Activated naive CD8-positive, alpha-beta T cell treated with anti-CD3 and anti-CD28 coated beads for 36 hours (primary cell): ENCODE results near the gene MOSMO. TPM values are rescaled to one million over a fixed set of nuclear protein-coding genes. Genes with fewer than 3 reads are reported as not detected.

ENCODE experiments used
- DNase-seq: peaks from one replicate; pipeline ENCODE4 v3.0.0; 2021
- H3K27ac Mint-ChIP-seq: one replicate; pipeline ENCODE4 v1.8.0; 2022; ENCODE audit warnings: mild to moderate bottlenecking, moderate library complexity, mixed read lengths
- H3K27me3 Mint-ChIP-seq: one replicate; pipeline ENCODE4 v1.8.0; 2022; ENCODE audit warnings: mild to moderate bottlenecking, mixed read lengths
- H3K36me3 Mint-ChIP-seq: one replicate; pipeline ENCODE4 v1.8.0; 2021; ENCODE audit warnings: mild to moderate bottlenecking, mixed read lengths
- H3K4me1 Mint-ChIP-seq: one replicate; pipeline ENCODE4 v1.8.0; 2021; ENCODE audit warnings: mixed read lengths
- H3K4me3 Mint-ChIP-seq: one replicate; pipeline ENCODE4 v1.8.0; 2022; ENCODE audit warnings: mild to moderate bottlenecking, moderate library complexity, mixed read lengths
- H3K9me3 Mint-ChIP-seq: one replicate; pipeline ENCODE4 v1.8.0; 2022; ENCODE audit warnings: mixed read lengths
- total RNA-seq, 2 experiments: library from RNA; stranded (reverse); gene quantifications; one replicate each; pipeline ENCODE4 v1.2.3, GENCODE V29; 2021

Gene MOSMO
- 1 to 10 TPM; 5.6 TPM for total RNA-seq

DNA sequence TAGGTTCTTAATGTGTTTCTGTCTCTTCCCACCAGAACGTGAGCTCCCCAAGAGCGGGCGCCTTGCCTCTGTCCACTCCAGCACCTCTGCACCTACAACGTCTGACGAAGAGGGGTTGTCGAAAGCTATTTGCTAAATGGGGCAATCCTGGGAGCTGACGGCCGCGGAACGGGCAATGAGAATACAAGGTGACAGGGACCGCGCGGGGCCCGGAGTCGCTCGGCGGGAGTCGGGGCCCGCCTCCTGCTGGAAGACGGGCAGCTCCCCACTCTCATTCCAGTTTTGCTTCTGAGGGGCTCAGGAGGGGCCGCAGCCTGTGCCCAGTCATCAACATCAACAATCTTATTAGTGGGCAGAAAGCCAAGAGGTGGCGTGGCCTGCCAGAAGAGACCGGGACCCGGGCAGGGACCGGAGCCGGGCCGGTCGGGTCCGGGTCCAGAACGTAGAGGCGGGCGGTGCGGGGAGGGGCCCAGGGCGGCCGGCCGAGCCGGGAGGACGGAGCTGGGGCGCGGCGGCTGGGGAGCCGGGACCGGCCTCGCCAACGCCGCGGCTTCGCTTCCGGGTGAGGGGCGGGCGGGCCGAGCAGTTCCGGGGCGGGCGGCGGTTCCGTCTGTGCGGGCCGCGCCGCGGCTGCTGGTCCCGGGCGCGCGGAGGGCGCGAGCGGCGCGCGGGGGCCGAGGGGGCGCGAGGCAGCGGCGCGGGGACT, at the start of gene MOSMO:
TSS of gene MOSMO (plus strand) at position 603 of the 706 bp plus-strand sequence. CDS start 191 bp downstream, outside the sequence.
- Mint-ChIP-seq H3K4me3 (peak within 1 kb of the TSS; percentile 92), H3K36me3 (peaks cover 7% of the 10 kb centered on the region), H3K27me3 (no peaks in the 10 kb centered on the region), H3K9me3 (no peaks in the 10 kb centered on the region), H3K4me1 (peaks cover 39% of the 10 kb centered on the region), H3K27ac (peak within 1 kb of the TSS; percentile 72)
- peak; percentile 77 for DNase-seq

DNA sequence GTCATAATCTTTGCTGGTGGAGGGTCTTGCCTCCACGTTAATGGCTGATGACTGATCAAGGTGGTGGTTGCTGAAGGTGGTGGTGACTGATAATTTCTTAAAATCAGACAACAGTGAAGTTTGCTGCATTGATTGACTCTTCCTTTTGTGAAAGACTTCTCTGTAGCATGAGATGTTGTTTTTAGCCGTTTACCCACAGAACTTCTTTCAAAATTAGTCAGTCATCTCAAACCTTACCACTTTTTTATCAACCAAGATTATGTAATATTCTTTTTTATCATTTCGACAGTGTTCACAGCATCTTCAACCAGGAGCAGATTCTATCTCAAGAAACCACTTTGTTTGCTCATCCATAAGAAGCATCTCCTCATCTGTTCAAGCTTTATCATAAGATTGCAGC, 48.9 kb upstream of the MOSMO start:
- no peaks in the 10 kb centered on the region for H3K27me3 Mint-ChIP-seq
- no peak overlapping the region for H3K4me3 Mint-ChIP-seq
- H3K9me3 Mint-ChIP-seq = no peaks in the 10 kb centered on the region
- DNase-seq = no peak
- peaks cover 35% of the 10 kb centered on the region for H3K36me3 Mint-ChIP-seq
- peaks cover 37% of the 10 kb centered on the region for H3K4me1 Mint-ChIP-seq
- H3K27ac Mint-ChIP-seq = peak overlapping the region; percentile 25

- Mint-ChIP-seq H3K9me3 (no peaks in the 10 kb centered on the region), H3K4me3 (no peak overlapping the region), H3K4me1 (peaks cover 14% of the 10 kb centered on the region), H3K36me3 (peaks cover 46% of the 10 kb centered on the region), H3K27me3 (no peaks in the 10 kb centered on the region), H3K27ac (no peak overlapping the region)
- DNase-seq = no peak
Observed at GRCh38 chr16:21962475-21962874, 45.4 kb upstream of the MOSMO start.

GRCh38 chr16:21963887-21964286, 44.0 kb upstream of the MOSMO start:
- H3K27ac Mint-ChIP-seq = no peak overlapping the region
- H3K9me3 Mint-ChIP-seq = no peaks in the 10 kb centered on the region
- H3K36me3 Mint-ChIP-seq = peaks cover 41% of the 10 kb centered on the region
- H3K4me3 Mint-ChIP-seq = no peak overlapping the region
- no peak for DNase-seq
- no peaks in the 10 kb centered on the region for H3K27me3 Mint-ChIP-seq
- peaks cover 7% of the 10 kb centered on the region for H3K4me1 Mint-ChIP-seq

DNA sequence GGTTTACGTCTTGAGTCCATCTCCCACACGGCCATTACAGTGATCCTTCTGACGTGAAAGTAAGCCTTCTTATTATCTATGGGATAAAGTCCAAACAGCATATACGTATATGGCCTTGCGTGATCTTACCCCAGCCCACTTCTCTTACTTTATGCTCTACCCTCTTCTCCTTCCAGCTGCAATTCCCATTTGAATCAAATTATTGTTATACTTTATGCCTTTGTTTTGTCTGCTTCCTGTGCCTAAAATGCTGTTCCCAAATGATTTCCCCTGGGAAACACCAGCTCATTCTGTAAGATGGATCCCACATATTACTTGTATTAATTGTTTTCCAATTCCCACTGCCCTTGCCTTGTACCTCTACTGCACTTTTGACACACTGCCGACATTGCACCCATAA, 43.6 kb upstream of the MOSMO start:
- DNase-seq = no peak
- peaks cover 37% of the 10 kb centered on the region for H3K36me3 Mint-ChIP-seq
- peaks cover 3% of the 10 kb centered on the region for H3K4me1 Mint-ChIP-seq
- no peaks in the 10 kb centered on the region for H3K27me3 Mint-ChIP-seq
- no peaks in the 10 kb centered on the region for H3K9me3 Mint-ChIP-seq
- H3K4me3 Mint-ChIP-seq = no peak overlapping the region
- H3K27ac Mint-ChIP-seq = no peak overlapping the region

DNA sequence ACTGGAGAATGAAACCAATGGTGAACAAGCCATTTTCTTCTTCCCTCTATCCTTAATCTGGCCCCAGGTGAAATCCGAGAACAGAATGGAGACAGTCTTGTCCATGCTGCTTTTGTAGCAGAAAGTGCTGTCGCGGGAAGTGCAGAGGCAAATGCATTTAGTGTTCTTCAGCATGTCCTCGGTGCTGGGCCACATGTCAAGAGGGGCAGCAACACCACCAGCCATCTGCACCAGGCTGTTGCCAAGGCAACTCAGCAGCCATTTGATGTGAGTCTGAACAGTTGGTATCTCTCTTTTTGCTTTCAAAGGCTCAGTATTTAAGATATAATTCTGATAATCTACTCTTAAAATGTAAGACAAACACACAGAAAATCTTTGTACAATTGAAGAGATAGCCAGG, 36.1 kb upstream of the MOSMO start:
- DNase-seq = no peak
- H3K4me1 Mint-ChIP-seq = no peaks in the 10 kb centered on the region
- H3K9me3 Mint-ChIP-seq = no peaks in the 10 kb centered on the region
- no peak overlapping the region for H3K4me3 Mint-ChIP-seq
- H3K27ac Mint-ChIP-seq = peak overlapping the region; percentile 3
- peaks cover 11% of the 10 kb centered on the region for H3K36me3 Mint-ChIP-seq
- H3K27me3 Mint-ChIP-seq = no peaks in the 10 kb centered on the region

- H3K9me3 Mint-ChIP-seq = no peaks in the 10 kb centered on the region
- H3K4me1 Mint-ChIP-seq = no peaks in the 10 kb centered on the region
- H3K4me3 Mint-ChIP-seq = no peak overlapping the region
- peaks cover 16% of the 10 kb centered on the region for H3K36me3 Mint-ChIP-seq
- DNase-seq = no peak
- H3K27ac Mint-ChIP-seq = no peak overlapping the region
- H3K27me3 Mint-ChIP-seq = no peaks in the 10 kb centered on the region
Observed at GRCh38 chr16:21973945-21974344, 34.0 kb upstream of the MOSMO start.

- H3K27me3 Mint-ChIP-seq = no peaks in the 10 kb centered on the region
- H3K9me3 Mint-ChIP-seq = no peaks in the 10 kb centered on the region
- no peak overlapping the region for H3K27ac Mint-ChIP-seq
- no peak for DNase-seq
- peaks cover 10% of the 10 kb centered on the region for H3K36me3 Mint-ChIP-seq
- no peaks in the 10 kb centered on the region for H3K4me1 Mint-ChIP-seq
- no peak overlapping the region for H3K4me3 Mint-ChIP-seq
Observed at GRCh38 chr16:21980032-21980431, 27.9 kb upstream of the MOSMO start.

GRCh38 chr16:21982108-21982507, 25.8 kb upstream of the MOSMO start:
- Mint-ChIP-seq H3K9me3 (no peaks in the 10 kb centered on the region), H3K4me1 (no peaks in the 10 kb centered on the region), H3K27me3 (no peaks in the 10 kb centered on the region), H3K36me3 (peaks cover 9% of the 10 kb centered on the region), H3K4me3 (no peak overlapping the region), H3K27ac (peak overlapping the region; percentile 37)
- no peak for DNase-seq

- Mint-ChIP-seq H3K4me1 (peaks cover 5% of the 10 kb centered on the region), H3K27me3 (no peaks in the 10 kb centered on the region), H3K27ac (no peak overlapping the region)
Observed at GRCh38 chr16:21984062-21984461, 23.8 kb upstream of the MOSMO start.

DNA sequence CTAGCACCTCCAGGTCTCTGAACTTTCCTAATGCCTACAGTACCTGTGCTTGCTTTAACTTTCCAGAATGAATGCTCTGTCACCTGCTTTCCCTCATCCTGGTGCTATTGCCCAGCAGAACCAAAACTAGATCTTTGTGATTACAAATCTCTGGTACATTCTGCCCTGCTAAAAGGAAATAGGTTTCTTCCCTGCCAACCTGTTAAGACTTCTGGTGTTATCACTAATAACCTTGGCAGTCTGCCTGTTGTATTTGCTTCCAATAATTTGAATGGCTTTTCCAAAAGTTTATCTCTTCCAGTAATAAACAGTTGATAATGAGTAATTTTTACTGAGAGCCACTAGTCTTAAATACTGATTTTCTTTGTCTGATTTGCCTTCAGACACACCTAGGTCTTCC, 22.4 kb upstream of the MOSMO start:
- no peak for DNase-seq
- Mint-ChIP-seq H3K36me3 (peaks cover 9% of the 10 kb centered on the region), H3K27me3 (no peaks in the 10 kb centered on the region), H3K4me3 (no peak overlapping the region), H3K9me3 (no peaks in the 10 kb centered on the region), H3K4me1 (peaks cover 5% of the 10 kb centered on the region), H3K27ac (no peak overlapping the region)

More at GRCh38 chr16:21984062-21984461, 23.8 kb upstream of the MOSMO start:
- peaks cover 9% of the 10 kb centered on the region for H3K36me3 Mint-ChIP-seq
- H3K9me3 Mint-ChIP-seq = no peaks in the 10 kb centered on the region
- H3K4me3 Mint-ChIP-seq = no peak overlapping the region
- DNase-seq = no peak

DNA sequence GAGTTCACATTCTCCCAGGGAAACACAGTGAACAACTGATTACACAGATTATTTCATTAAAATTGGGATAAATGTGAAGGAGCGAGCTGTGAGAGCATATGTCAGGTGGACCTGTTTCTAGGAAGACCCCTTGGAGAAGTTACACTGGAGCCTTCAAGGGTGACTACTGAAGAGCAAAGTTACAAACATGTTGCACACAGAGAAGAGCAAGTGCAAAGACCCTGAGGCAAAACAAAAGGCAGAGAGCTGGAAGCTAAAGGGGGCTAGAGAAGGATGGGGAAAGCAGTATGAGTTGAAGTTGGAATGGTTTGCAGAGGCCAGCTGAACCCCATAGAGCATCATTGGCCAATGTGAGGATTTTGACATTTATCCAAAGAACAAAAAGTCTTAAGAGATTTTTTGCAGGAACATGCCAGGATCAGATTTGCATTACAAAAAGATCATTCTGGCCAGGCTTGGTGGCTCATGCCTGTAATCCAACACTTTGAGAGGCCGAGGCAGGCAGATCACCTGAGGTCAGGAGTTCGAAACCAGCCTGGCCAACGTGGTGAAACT, 21.1 kb upstream of the MOSMO start:
- Mint-ChIP-seq H3K27me3 (no peaks in the 10 kb centered on the region), H3K4me1 (peaks cover 5% of the 10 kb centered on the region), H3K27ac (no peak overlapping the region), H3K9me3 (no peaks in the 10 kb centered on the region), H3K4me3 (no peak overlapping the region), H3K36me3 (peaks cover 9% of the 10 kb centered on the region)
- DNase-seq = no peak

- DNase-seq = no peak
- H3K9me3 Mint-ChIP-seq = no peaks in the 10 kb centered on the region
- no peaks in the 10 kb centered on the region for H3K27me3 Mint-ChIP-seq
- H3K4me1 Mint-ChIP-seq = peaks cover 5% of the 10 kb centered on the region
- peak overlapping the region; percentile 21 for H3K27ac Mint-ChIP-seq
- no peak overlapping the region for H3K4me3 Mint-ChIP-seq
- H3K36me3 Mint-ChIP-seq = peaks cover 6% of the 10 kb centered on the region
Observed at GRCh38 chr16:21987498-21987897, 20.4 kb upstream of the MOSMO start.

- no peaks in the 10 kb centered on the region for H3K9me3 Mint-ChIP-seq
- H3K4me1 Mint-ChIP-seq = peaks cover 5% of the 10 kb centered on the region
- no peak overlapping the region for H3K4me3 Mint-ChIP-seq
- no peaks in the 10 kb centered on the region for H3K27me3 Mint-ChIP-seq
- H3K27ac Mint-ChIP-seq = no peak overlapping the region
- peaks cover 6% of the 10 kb centered on the region for H3K36me3 Mint-ChIP-seq
- DNase-seq = no peak
Observed at GRCh38 chr16:21989133-21989532, 18.8 kb upstream of the MOSMO start.

GRCh38 chr16:21989751-21990150, 18.2 kb upstream of the MOSMO start:
- no peak overlapping the region for H3K4me3 Mint-ChIP-seq
- DNase-seq = no peak
- peaks cover 6% of the 10 kb centered on the region for H3K36me3 Mint-ChIP-seq
- peaks cover 5% of the 10 kb centered on the region for H3K4me1 Mint-ChIP-seq
- H3K27ac Mint-ChIP-seq = no peak overlapping the region
- H3K9me3 Mint-ChIP-seq = no peaks in the 10 kb centered on the region
- H3K27me3 Mint-ChIP-seq = no peaks in the 10 kb centered on the region

DNA sequence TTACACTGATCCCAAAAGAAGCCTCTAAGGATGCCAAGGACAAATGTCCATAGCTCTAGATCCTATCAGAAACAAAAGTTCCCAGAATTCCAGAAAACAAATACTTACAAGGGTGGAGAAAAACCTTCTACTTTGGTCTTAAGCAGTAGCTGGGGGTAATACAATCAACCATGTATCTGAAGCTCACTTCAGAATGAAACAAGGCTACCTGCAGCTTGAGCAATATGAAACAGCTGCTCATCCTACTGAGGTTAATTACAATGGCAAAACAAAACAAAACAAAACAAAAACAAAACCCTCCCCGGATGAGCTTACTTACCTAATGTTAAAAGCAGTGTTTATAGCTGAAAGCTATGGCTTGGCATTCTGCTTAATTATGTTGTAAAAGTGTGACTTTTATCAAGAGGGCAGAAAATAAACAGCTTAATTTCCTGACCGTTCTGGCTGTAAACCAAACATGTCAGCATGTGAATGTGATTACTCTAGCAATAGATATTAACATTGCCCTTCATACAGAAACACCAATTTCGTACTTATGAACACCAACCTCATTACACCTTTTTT, 17.4 kb upstream of the MOSMO start:
- Mint-ChIP-seq H3K9me3 (no peaks in the 10 kb centered on the region), H3K4me1 (peaks cover 5% of the 10 kb centered on the region), H3K4me3 (no peak overlapping the region), H3K27ac (no peak overlapping the region), H3K36me3 (peaks cover 4% of the 10 kb centered on the region), H3K27me3 (no peaks in the 10 kb centered on the region)
- DNase-seq = no peak
